Endothelial cell of umbilical vein (primary cell): ENCODE data around the gene AAGAB.

Experiments used
- CTCF ChIP-seq, 2 donors: IDR thresholded peaks; 1 replicate in 1 of 2; 2 replicates in 1 of 2; pipeline ENCODE4 v1.5.1; 2011; ENCODE audit warnings: low read length in 2 of 2, mild to moderate bottlenecking in 2 of 2, moderate library complexity in 2 of 2, control low read depth in 1 of 2, inconsistent platforms in 1 of 2, low read depth in 1 of 2; ENCODE audit not compliant: insufficient read depth in 1 of 2; ENCODE audit errors: extremely low read depth in 1 of 2
- EZH2 ChIP-seq: IDR thresholded peaks from 2 replicates; pipeline ENCODE4 v1.6.1; 2012; ENCODE audit warnings: borderline replicate concordance, low read depth, mild to moderate bottlenecking, moderate library complexity, low read length, inconsistent platforms; ENCODE audit not compliant: severe bottlenecking
- JUN ChIP-seq: IDR thresholded peaks from 2 replicates; pipeline ENCODE4 v1.6.1; 2011; ENCODE audit warnings: borderline replicate concordance, low read depth; ENCODE audit not compliant: insufficient read length, insufficient read depth
- MYC ChIP-seq: IDR thresholded peaks from one replicate; pipeline ENCODE4 v1.6.1; 2011; ENCODE audit warnings: mild to moderate bottlenecking, low read depth, low read length
- POLR2A ChIP-seq: IDR thresholded peaks from 2 replicates; pipeline ENCODE4 v1.6.1; 2012; ENCODE audit warnings: low read depth, mild to moderate bottlenecking, control low read depth, low read length
- POLR2AphosphoS5 ChIP-seq: IDR thresholded peaks from 2 replicates; pipeline ENCODE4 v1.6.1; 2012; ENCODE audit warnings: low read depth, mild to moderate bottlenecking, control low read depth, low read length, moderate library complexity; ENCODE audit not compliant: insufficient read depth
- TF ChIP-seq, protein P1 (sequence below): IDR thresholded peaks from 2 replicates; pipeline ENCODE4 v1.6.1; 2011; ENCODE audit not compliant: insufficient read depth, insufficient read length

DNA sequence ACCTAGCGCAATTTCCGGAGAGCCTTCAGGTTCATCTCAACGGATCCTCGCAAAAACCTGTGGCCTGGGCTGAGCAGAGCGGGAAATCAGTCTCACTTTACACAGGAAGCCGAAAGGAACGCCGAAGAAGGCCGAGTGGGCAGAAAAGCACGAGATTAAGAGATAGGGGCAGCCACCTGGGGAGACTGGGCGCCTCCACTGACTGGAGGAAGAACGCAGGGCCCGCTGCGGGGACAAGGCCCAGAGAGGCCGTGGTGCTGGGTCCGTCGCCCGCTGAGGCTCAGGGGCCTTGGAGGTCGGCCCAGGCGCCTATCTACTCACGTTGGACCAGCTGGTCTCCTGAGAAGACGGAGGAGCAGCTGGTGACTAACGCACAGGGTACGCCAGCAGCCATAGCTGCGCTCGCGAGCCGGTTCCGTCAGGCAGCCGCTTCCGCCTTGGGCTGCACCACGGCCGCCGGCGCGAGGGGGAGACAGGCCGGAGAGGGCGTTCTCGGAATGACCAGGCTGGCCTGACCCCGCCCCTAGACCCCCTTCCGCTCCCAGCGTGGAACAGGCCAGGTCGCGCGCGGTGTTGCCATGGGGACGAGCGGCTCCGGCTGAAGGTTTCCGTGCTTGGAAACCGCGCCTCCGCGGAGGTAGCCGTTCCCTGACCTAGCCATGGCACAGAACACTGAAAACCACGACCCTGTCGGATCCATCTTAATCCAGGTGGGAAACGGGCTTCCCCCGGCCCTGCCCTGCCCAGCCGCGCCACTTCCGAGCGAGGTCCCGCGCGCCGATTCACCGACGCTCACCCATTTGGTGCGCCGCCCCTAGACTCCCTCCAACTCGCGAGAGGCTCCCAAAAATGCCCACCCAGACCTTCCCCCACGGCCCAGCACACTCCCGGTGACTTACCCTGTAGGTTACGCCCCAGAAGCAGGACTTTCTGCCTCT, at the start of gene AAGAB, which contains the start of gene IQCH:
- peak; percentile 36 for TF ChIP-seq EZH2
- TF ChIP-seq, protein P1, sequence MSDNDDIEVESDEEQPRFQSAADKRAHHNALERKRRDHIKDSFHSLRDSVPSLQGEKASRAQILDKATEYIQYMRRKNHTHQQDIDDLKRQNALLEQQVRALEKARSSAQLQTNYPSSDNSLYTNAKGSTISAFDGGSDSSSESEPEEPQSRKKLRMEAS: peak; percentile 19
- TF ChIP-seq JUN: no peak
- no peak for TF ChIP-seq CTCF (IDR thresholded peaks at IDR 0.05; ENCODE audit: extremely low read depth in 1 of 2, insufficient read depth in 1 of 2, low read depth in 1 of 2, low read length in 2 of 2)
- peak; percentile 11 for TF ChIP-seq MYC
- peak; percentile 84 for TF ChIP-seq POLR2A
- peak; percentile 98 for TF ChIP-seq POLR2AphosphoS5
